Suprapubic skin (tissue), 4 donors: ENCODE results near the gene COPS9. TPM values are rescaled to one million over a fixed set of nuclear protein-coding genes. Genes with fewer than 3 reads are reported as not detected.

Source experiments
- DNase-seq, 2 donors: peaks; one replicate each; pipeline ENCODE4 v3.0.0-alpha.2; 2019; ENCODE audit warnings: low spot score in 2 of 2
- H3K27ac ChIP-seq: fragments of 200-600 bp; sonication (generic); one replicate; pipeline ENCODE4 v1.5.1; 2019
- H3K27me3 ChIP-seq: fragments of 200-600 bp; sonication (generic); one replicate; pipeline ENCODE4 v1.5.1; 2019
- H3K36me3 ChIP-seq: fragments of 200-600 bp; sonication (generic); one replicate; pipeline ENCODE4 v1.5.1; 2019
- H3K4me1 ChIP-seq: fragments of 200-600 bp; sonication (generic); one replicate; pipeline ENCODE4 v1.5.1; 2019
- H3K4me3 ChIP-seq: fragments of 200-600 bp; sonication (generic); one replicate; pipeline ENCODE4 v1.5.1; 2019; ENCODE audit warnings: mild to moderate bottlenecking
- H3K9me3 ChIP-seq: fragments of 200-600 bp; sonication (generic); one replicate; pipeline ENCODE4 v1.5.1; 2019
- CTCF ChIP-seq, 2 donors: fragments of 200-600 bp in 1 of 2; fragments of 450-650 bp in 1 of 2; sonication (generic) in 1 of 2; IDR thresholded peaks; one replicate each; pipeline ENCODE4 v1.5.1; 2016 to 2019; ENCODE audit warnings: antibody characterized with exemption in 2 of 2, mild to moderate bottlenecking in 1 of 2, moderate library complexity in 1 of 2
- EP300 ChIP-seq: sonication (generic); formaldehyde crosslinking; IDR thresholded peaks from one replicate; pipeline ENCODE4 v1.6.1; 2017; ENCODE audit warnings: antibody characterized with exemption
- POLR2A ChIP-seq, 2 donors: fragments of 450-650 bp; IDR thresholded peaks; one replicate each; pipeline ENCODE4 v1.6.1; 2017; ENCODE audit warnings: antibody characterized with exemption in 2 of 2, mild to moderate bottlenecking in 2 of 2, moderate library complexity in 2 of 2
- POLR2AphosphoS5 ChIP-seq, 3 donors: sonication (generic); formaldehyde crosslinking; IDR thresholded peaks; one replicate each; pipeline ENCODE4 v1.6.1; 2017; ENCODE audit warnings: antibody characterized with exemption in 3 of 3
- WGBS: methylation state at CpG from one replicate; pipeline ENCODE4 v1.1.5; 2018; 5-methylcytosine and 5-hydroxymethylcytosine counted together
- total RNA-seq, 4 donors: library from RNA; depleted of rRNA; stranded (reverse); fragments of >200 nt; gene quantifications; one replicate each; pipeline ENCODE4 v1.1.0, GENCODE V29; 2016

COPS9 gene
- total RNA-seq, 4 donors from 2014 or later: 30.6 to 178 (median 143) TPM

GRCh38 chr2:240132651-240132980 is 3.5 kb downstream of the COPS9 start:
- peaks cover 29% of the 10 kb centered on the region for H3K4me1 ChIP-seq
- TF ChIP-seq EP300: no peak
- TF ChIP-seq POLR2A (IDR thresholded peaks at IDR 0.05): no peak
- no peak for TF ChIP-seq CTCF (IDR thresholded peaks at IDR 0.05)
- TF ChIP-seq POLR2AphosphoS5 (IDR thresholded peaks at IDR 0.05): no peak
- no peak for DNase-seq
- no peak overlapping the region for H3K27ac ChIP-seq
- peaks cover 55% of the 10 kb centered on the region for H3K36me3 ChIP-seq
- H3K4me3 ChIP-seq: no peak overlapping the region
- no peaks in the 10 kb centered on the region for H3K27me3 ChIP-seq
- 91% methylated on average over 5 of the region's 5 CpGs for WGBS
- H3K9me3 ChIP-seq: no peaks in the 10 kb centered on the region

- 84% methylated on average over 20 of the region's 22 CpGs for WGBS
- Histone ChIP-seq H3K27me3 (no peaks in the 10 kb centered on the region), H3K36me3 (peaks cover 57% of the 10 kb centered on the region), H3K9me3 (no peaks in the 10 kb centered on the region), H3K4me1 (peaks cover 29% of the 10 kb centered on the region), H3K27ac (no peak overlapping the region), H3K4me3 (no peak overlapping the region)
- DNase-seq: peak; percentile 47 to 70
- no peak for TF ChIP-seq CTCF (IDR thresholded peaks at IDR 0.05)
Measured at GRCh38 chr2:240131941-240132650, 4.0 kb downstream of the COPS9 start.

- Histone ChIP-seq H3K27ac (no peak overlapping the region), H3K36me3 (peaks cover 63% of the 10 kb centered on the region), H3K4me3 (no peak overlapping the region), H3K4me1 (peaks cover 24% of the 10 kb centered on the region), H3K27me3 (no peaks in the 10 kb centered on the region), H3K9me3 (no peaks in the 10 kb centered on the region)
- TF ChIP-seq CTCF (IDR thresholded peaks at IDR 0.05) (no peak), EP300 (no peak), POLR2A (IDR thresholded peaks at IDR 0.05) (no peak), POLR2AphosphoS5 (IDR thresholded peaks at IDR 0.05) (no peak)
- 87% methylated on average over 13 of the region's 16 CpGs for WGBS
- peak; percentile 46 to 48 for DNase-seq
Measured at GRCh38 chr2:240131296-240131695, 4.8 kb downstream of the COPS9 start.

GRCh38 chr2:240130393-240131195 is 5.5 kb downstream of the COPS9 start:
- Histone ChIP-seq H3K27me3 (no peaks in the 10 kb centered on the region), H3K4me3 (no peak overlapping the region), H3K27ac (no peak overlapping the region), H3K36me3 (peaks cover 64% of the 10 kb centered on the region), H3K9me3 (no peaks in the 10 kb centered on the region), H3K4me1 (peaks cover 24% of the 10 kb centered on the region)
- TF ChIP-seq EP300: no peak
- no peak for TF ChIP-seq CTCF (IDR thresholded peaks at IDR 0.05)
- no peak for TF ChIP-seq POLR2A (IDR thresholded peaks at IDR 0.05)
- TF ChIP-seq POLR2AphosphoS5 (IDR thresholded peaks at IDR 0.05): no peak
- DNase-seq: peak; percentile 29 to 33
- 91% methylated on average over 22 of the region's 23 CpGs for WGBS

GRCh38 chr2:240129731-240130392 is 6.2 kb downstream of the COPS9 start:
- TF ChIP-seq POLR2AphosphoS5 (IDR thresholded peaks at IDR 0.05) (no peak), POLR2A (IDR thresholded peaks at IDR 0.05) (no peak), EP300 (no peak), CTCF (IDR thresholded peaks at IDR 0.05) (no peak)
- Histone ChIP-seq H3K27ac (no peak overlapping the region), H3K9me3 (no peaks in the 10 kb centered on the region), H3K36me3 (peaks cover 64% of the 10 kb centered on the region), H3K27me3 (no peaks in the 10 kb centered on the region), H3K4me1 (peaks cover 17% of the 10 kb centered on the region), H3K4me3 (no peak overlapping the region)
- WGBS: 96% methylated on average over 18 of the region's 22 CpGs
- DNase-seq: peak; percentile 52 to 54
